H1 (cell line): ENCODE results near the gene PGF. TPM values are rescaled to one million over a fixed set of nuclear protein-coding genes. Genes with fewer than 3 reads are reported as not detected.

ENCODE experiments used
- EGR1 ChIP-seq: IDR thresholded peaks from 2 replicates; pipeline ENCODE4 v1.6.1; 2011; ENCODE audit warnings: low read depth, low read length, borderline replicate concordance
- polyA plus RNA-seq, 7 experiments: library from polyadenylated mRNA; depleted of rRNA in 3 of 7; stranded (reverse) in 5 of 7; unstranded in 2 of 7; fragments of >200 nt in 5 of 7; fragments of 200-250 nt in 2 of 7; gene quantifications; 1 replicate in 5 of 7; 2 replicates in 1 of 7; 4 replicates in 1 of 7; pipeline versions ENCODE4 v1.2.1 to v1.2.3, GENCODE V29; 2011 to 2013; ENCODE audit warnings: missing spikeins in 2 of 7, mixed read lengths in 2 of 7
- total RNA-seq: library from RNA; stranded (reverse); fragmentation: NEBNext Ultra II Directional; extraction: Animal tissue kit (Norgen Biotek cat#: 25700); gene quantifications from 2 replicates; pipeline ENCODE4 v1.2.1, GENCODE V29; 2021

The PGF gene
- total and polyA plus RNA-seq, 2 of the 8 experiments (the other 6 are each of a cell fraction or from before 2014, with no cell fraction given): 2.1 to 4.1 TPM

- no peak for TF ChIP-seq EGR1
Measured at GRCh38 chr14:74974364-74975058, 19.1 kb upstream of the PGF start (continued).
